ENCODE measurements around the gene HOXA5.

The HOXA5 gene

GRCh38 chr7:27133409-27134231, 9.9 kb downstream of the HOXA5 start:
- DNase-seq (ENCODE audit: low read depth) = no peak

DNA sequence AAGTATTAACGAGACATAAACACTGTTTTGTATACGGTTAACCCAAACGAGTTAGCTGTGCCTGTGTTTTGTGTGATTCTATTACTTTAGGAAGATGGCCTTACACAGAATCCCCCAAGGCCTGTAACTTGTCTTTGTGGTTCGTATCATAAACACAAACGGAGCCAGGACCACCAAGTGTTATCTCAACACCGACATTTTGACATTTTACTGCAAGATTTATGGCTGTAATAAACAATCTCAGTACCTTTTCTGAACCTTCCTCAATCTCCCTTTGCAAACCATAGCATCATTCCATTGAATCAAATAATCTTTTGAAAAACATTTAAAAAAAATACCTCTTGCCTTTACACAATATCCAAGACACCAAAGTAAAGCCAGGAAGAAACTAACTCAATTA, 10.5 kb downstream of the HOXA5 start:
- no peak for DNase-seq (ENCODE audit: low read depth)

GRCh38 chr7:27132214-27132613, 11.3 kb downstream of the HOXA5 start:
- no peak for DNase-seq (ENCODE audit: low read depth)

- DNase-seq (ENCODE audit: low read depth) = no peak
These were observed 12.1 kb downstream of the HOXA5 start for GRCh38 chr7:27131390-27131819.

- DNase-seq (ENCODE audit: low read depth) = peak; percentile 53
These were observed 12.7 kb downstream of the HOXA5 start, which contains the start of gene HOXA4 for GRCh38 chr7:27130540-27131389. Gene HOXA4 (minus strand): TSS chr7:27130757. CDS start chr7:27130733, 24 bp downstream.

DNA sequence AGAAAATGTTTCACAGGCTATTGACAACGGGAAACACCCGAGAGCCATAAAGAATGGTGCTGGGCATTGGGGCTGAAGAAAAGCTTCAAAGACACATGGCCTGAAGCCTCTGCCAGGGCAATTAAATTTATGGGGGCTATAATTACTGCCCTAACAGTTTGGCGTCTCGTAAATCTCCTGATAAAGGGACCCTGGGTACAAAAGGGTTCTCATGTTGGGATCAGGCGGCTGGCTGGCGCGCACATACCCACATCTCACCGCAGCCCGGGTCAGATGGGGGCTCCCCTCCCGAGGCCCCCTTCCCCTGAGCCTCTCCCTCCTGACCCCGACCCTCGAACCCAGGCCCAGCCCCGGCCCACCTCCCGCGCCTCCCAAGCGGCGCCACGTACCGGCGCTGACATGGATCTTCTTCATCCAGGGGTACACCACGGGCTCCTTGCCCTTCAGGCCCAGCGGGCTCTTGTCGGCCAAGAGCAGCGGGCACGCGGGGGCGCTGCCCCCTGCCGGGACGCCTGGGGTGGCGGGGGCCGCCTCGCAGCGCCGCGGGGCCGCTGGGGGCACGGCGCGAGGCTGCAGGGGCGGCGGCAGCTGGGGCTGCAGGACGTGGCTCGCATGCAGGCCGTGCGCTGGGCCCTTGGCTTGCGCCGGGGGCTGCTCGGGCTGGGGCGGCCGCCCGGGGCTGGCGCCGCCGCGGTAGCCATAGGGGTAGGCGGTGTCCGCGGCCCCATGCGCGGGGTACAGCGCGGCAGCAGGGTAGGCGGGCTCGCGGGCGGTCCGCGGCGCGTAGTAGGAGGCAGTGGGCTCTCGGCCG, 13.5 kb downstream of the HOXA5 start:
- DNase-seq (ENCODE audit: low read depth) = no peak

DNA sequence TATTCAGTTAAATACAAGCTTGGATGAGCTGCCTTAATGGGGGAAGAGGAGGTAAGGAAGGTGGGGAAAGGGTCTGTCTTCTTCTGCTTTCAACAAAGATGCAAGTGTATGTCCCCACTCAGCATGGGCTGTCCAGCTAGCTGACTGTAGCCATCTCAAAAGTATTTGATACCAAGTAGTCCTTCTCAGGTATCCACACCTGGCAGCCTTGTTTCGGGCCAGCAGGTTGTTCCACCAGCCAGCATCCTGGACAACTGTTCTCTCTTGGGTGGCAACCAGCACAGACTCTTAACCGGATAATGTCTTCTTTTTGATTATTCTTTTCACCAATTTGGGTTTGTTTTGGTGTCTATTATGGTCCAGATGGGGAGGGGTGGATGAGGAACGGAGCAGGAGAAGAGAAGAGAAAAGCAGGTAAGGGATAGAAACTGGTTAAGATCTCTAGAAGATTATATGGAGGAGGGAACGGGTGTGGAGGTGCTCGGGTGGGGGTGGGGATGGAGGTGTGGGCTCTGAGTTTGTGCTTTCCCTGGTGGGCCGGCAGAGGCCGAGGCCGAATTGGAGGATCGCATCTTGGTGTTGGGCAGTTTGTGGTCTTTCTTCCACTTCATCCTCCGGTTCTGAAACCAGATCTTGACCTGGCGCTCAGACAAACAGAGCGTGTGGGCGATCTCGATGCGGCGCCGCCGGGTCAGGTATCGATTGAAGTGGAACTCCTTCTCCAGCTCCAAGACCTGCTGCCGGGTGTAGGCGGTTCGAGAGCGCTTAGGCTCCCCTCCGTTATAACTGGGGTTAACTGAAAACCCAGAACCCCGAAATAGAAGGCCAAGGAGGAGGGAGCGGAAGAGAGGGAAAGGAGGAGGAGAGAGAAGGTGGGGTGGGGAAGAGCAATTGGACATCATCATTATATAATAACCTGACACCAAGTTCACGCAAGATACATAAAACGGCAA, 14.4 kb downstream of the HOXA5 start:
- no peak for DNase-seq (ENCODE audit: low read depth)

DNA sequence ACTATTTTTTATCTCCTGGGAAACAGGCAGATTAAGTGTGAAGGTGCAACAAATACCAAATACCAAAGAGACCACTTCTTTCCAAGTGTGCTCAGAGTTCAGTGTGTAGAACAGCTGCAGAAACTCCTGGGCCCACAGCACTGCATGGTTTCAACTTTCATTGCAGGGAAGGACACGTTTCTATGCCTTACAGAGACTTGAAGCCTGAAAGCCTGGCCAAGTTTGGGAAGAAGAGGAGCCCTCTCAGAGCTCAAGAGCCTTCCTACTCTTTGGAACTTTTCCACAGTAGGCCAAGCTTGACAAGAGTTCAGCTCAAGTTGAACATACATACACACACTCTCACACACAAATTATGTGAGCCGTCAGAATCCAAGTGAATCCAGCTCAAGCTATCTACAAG, 15.4 kb downstream of the HOXA5 start:
- DNase-seq (ENCODE audit: low read depth) = no peak

DNA sequence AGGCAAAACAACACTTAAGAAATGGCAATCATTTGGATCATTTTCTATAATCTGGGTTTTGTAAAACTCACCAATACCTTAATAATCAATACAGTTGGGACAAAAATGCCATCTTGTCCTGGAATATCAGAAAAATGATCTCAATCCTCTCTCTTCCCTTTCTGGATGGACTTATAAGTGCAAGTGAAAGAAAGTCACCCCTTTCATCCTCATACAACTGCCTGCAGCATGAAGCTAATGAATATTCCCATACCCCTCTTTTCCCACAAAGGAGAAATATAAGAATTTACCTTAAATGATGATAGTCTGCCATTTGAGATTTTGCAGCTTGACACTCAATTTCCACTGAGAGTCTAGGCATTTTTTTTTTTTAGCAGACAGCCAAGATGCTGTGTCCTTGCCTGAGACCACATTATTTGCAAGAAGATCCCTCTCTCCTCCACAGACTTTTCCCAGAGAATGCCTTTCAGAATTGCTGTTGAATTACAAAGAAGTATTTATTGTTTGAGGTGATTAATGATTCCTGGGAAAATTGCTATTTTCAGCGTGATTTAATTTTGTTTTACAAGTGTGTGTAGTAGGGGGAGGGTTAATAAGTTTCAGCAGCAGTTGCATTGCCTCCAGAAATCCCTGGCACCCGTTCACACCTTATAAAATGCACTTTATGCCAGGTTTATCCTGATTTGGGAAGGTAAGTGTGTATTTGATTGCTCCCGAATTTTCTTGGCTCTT, 16.7 kb downstream of the HOXA5 start:
- DNase-seq (ENCODE audit: low read depth) = no peak

DNA sequence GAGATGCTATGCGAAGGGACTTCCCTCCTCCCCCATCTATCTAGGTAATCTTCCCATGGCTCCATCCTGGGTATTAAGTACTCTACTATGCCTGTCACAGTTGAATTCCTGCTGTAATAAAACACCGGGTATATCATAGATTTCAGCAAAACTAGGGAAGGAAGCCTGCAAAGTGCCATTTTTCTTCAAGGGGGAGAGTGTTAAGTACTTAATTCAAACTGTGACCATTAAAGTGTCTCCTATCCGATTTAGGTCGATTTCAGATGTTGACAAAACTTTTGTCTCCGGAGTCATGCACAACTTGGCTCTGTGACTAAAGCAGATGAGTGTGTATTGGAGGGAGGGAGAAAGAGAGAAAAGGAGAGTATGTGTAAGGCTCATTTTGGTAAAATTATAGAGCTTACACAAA, 17.5 kb downstream of the HOXA5 start:
- no peak for DNase-seq (ENCODE audit: low read depth)

DNA sequence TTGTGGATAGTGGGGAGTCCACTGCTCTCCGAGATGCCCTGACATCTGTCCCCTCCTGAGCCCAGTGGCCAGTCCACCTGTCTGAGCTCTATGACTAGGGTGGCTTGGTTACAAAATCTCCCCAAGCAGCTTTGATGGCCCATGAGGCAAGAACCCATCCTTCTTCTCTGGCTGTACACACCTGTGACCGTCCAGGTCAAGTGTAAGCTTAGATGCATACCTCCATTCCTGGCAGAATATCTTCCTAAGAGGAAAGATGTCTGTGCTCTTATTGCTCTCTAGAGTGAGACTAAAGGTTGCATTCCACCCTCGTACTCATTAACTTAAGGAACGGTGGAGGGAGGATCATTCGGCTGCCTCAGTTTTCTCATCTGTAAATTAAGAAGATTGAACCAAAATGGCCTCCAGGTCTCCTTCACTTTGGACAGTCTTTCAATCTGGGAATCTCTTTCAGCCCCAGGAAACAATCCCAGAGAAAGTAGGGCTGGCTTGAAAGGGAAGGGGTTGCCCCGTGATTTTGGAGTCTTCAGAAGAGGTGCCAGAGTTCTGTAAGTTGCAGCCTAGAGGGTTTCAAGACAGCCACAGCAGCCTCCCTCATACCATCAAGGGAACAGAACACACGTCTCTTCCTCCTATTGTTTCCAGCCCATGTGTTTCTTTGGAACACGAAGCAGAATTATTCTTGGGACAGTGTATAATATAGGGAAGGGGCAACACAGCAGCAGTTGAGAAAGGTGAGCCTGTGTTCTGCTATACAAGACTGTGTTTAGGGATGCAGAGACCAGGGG, 18.4 kb downstream of the HOXA5 start:
- DNase-seq (ENCODE audit: low read depth) = no peak

GRCh38 chr7:27124096-27124901, 19.2 kb downstream of the HOXA5 start:
- no peak for DNase-seq (ENCODE audit: low read depth)

- DNase-seq (ENCODE audit: low read depth) = no peak
These were observed 19.9 kb downstream of the HOXA5 start for GRCh38 chr7:27123477-27124053.

GRCh38 chr7:27123007-27123476, 20.4 kb downstream of the HOXA5 start:
- DNase-seq (ENCODE audit: low read depth) = no peak

- DNase-seq (ENCODE audit: low read depth) = no peak
These were observed 21.2 kb downstream of the HOXA5 start for GRCh38 chr7:27122077-27122910.

GRCh38 chr7:27121684-27122076, 21.8 kb downstream of the HOXA5 start:
- no peak for DNase-seq (ENCODE audit: low read depth)

GRCh38 chr7:27119412-27119911, 24.0 kb downstream of the HOXA5 start:
- DNase-seq (ENCODE audit: low read depth) = no peak

All from activated gamma-delta T cell treated with anti-CD3 and anti-CD28 coated beads, Interleukin-2, amount 50 U/mL, for 16 hours (primary cell).